HG03457 (cell line): ENCODE results near the gene SPATA3.
"Not testable (repeated sequence)": the region's sequence is repeated elsewhere in the genome, so short reads cannot be mapped to it uniquely, and the experiment has no call there.

Experiments
- ATAC-seq: cut with Tn5 transposase; IDR thresholded peaks from one replicate; pipeline ENCODE4 v1.9.1; 2021; ENCODE audit warnings: moderate number of reproducible peaks; ENCODE audit not compliant: unreplicated experiment

SPATA3 gene

GRCh38 chr2:230991598-230991997 is 4.3 kb upstream of the SPATA3 start:
- ATAC-seq, result no peak

GRCh38 chr2:230996661-230997060 is 740 bp downstream of the SPATA3 start:
- ATAC-seq, result no peak

GRCh38 chr2:230998882-230999281 is 3.0 kb downstream of the SPATA3 start:
- no peak for ATAC-seq

- ATAC-seq, result no peak
Observed at GRCh38 chr2:230999477-230999876, 3.6 kb downstream of the SPATA3 start.

DNA sequence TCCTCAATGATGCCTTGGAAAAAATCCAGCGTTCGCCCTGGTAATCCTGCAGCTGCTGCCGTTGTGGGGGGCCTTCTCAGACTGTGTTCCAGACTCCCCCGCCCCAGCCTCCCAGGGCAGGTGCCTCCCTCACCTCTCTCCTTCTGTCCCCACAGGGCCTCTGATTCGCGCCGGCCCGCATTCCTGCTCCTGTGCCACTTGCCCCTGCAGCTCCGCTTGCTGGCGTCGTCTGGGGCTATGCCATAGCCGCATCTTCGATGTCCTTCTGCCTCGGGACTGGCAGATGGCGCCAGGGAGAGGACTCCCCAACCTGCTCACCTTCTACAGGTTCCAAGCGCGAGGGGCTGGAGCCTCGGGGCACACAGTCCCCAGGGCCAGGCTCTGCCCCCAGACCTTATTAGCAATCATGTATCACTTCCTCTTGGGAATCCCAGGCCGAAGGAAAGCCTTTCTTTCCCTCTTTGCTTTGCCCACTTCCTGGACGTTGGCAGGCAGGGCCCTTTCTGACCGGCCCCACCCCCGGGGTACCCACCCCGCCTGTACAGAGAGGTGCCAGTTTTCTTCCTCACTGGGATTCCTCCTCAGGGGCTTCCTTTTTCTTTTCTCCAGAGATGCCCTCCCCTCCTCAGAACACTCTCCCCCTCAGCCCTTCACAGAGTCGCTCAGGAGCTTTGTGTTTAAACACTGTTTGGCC is 4.4 kb downstream of the SPATA3 start:
- no peak for ATAC-seq

DNA sequence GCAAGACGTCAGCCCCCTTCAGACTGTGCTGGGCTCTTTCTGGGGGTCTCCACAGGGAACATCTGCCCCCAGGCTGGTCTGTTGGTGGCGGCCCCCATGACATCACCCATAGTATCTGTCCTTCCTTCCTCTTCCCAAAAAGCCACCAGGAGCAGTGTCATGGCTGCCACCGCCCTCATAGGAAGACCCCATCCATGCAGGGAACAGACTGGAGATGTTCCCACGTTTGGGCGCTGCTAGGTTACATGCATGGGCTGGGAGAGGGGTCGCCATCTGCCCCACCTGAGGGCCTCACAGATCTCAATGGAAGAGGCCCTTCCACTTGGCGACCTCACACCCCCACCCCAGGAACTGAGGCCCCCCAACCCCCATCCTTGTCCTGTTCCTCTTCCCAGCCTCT is 5.1 kb downstream of the SPATA3 start:
- ATAC-seq, result no peak

GRCh38 chr2:231001921-231002320 is 6.0 kb downstream of the SPATA3 start:
- no peak for ATAC-seq

DNA sequence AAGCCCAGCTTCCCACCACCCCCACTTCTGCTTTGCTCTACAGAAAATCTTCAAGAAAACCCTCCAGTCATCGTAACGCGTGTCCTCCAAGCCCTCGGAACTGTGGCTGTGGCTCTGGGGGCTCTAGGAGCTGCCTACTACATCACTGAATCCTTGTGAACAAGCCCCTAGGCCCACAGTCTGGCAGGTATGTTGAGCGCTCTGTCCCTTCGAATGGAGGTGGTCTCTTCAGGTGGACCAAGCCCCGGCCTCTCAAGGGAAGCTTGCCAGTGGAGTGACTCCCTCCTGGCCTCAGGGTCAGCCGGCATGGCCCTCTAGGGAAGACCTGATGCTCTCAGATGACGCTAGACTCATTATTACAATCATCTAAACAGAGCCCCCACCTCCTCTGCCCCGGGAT is 6.7 kb downstream of the SPATA3 start:
- ATAC-seq, result no peak

GRCh38 chr2:231003186-231003585 is 7.3 kb downstream of the SPATA3 start:
- ATAC-seq, result no peak

DNA sequence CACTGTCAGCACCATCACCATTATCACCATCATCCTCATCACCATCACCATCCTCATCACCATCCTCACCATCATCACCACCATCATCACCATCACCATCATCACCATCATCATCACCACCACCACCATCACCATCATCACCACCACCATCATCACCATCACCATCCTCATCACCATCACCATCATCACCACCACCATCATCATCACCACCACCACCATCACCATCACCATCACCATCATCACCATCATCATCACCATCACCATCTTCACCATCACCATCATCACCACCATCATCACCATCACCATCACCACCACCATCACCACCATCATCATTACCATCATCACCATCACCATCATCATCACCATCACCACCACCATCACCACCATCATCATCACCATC is 9.0 kb downstream of the SPATA3 start:
- not testable (repeated sequence) for ATAC-seq

- no peak for ATAC-seq
Observed at GRCh38 chr2:231007286-231008098, 11.6 kb downstream of the SPATA3 start.

DNA sequence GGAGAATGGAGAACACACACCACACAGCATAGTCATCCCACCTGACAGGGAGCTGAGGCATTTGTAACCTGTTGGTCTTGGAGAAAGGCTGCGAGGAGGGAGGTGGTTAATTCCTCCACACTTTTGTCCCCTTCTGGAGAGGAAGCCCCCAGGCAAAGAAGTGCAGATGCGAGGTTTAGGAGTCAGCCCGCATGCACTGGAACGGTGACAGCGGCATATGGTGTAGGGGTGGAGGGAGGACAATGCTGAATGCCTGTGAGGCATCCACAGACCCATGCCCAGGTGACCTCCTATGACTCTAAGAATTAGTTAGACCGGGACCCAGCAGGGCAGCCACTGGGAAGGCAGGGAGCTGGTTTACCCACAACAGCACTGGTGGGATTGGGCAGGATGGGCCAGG is 12.2 kb downstream of the SPATA3 start:
- ATAC-seq, result no peak

DNA sequence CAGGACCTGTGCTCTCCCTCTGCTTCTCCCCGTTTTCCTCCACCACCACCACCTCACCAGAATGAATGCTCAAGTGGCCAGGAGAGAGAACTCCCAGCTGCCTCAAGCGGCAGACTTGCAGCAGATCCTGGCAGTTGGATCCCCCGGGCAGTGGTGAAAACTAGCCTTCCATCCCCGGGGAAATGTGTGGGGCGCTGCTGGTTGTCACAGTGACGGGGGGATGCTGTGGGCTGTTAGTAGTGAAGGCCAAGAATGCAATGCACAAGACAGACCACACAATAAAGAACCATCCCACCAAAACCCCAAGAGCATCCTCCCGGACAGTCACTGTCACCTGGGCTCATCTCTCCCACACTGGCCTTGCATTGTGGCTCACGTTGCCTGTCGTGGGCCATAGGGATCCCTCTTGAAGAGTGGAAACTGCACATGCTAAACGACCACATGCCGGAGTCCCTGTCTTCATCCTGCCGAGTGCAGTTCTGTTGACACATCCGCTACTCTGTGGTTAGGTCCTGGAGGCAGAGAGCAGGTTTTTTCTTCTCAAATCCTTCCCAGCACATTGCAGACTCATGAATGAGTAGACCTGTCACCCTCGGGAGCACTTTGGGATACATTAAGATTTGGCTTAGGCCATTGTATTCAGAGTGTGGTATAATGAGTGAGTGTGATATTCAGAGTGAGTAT is 13.5 kb downstream of the SPATA3 start:
- no peak for ATAC-seq

- no peak for ATAC-seq
Observed at GRCh38 chr2:231010201-231010730, 14.3 kb downstream of the SPATA3 start.

GRCh38 chr2:231011526-231011925 is 15.6 kb downstream of the SPATA3 start:
- no peak for ATAC-seq

DNA sequence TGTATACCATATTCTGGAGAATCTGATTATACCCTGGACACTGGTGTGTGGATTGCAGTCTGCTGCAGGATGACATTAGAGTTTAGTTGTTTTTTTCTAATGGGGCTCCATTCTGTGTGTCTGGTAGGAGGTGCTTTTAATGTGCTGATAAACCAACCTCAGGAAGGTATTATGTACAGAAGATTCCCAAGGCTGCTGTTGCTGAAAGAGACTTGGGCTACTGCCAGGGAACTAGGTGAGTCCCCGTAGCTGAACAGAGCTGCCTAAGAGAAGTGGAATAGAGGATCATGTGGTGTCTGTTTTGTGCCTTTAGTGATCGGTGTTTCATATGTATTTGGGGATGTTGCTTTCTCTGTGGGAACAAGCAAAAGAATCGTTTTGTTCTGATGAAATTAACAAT is 16.5 kb downstream of the SPATA3 start:
- ATAC-seq, result no peak

DNA sequence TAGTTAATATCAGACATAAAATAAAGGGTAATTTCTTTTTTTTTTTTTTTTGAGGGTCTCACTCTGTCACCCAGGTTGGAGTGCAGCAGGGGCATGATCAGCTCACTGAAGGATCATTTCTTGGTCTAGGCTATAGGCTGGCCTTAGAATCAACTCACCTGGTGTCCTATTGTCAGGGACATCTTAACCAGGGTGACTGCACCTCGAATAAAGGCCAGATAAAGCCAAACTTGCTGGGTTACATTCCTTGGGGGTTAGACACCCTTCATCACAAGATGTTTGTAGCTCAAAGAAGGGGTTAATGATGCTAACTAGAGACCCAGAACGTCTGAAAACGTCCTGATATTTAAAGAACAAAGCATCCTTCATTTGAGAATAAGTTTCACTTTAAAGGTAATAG is 17.9 kb downstream of the SPATA3 start:
- no peak for ATAC-seq

DNA sequence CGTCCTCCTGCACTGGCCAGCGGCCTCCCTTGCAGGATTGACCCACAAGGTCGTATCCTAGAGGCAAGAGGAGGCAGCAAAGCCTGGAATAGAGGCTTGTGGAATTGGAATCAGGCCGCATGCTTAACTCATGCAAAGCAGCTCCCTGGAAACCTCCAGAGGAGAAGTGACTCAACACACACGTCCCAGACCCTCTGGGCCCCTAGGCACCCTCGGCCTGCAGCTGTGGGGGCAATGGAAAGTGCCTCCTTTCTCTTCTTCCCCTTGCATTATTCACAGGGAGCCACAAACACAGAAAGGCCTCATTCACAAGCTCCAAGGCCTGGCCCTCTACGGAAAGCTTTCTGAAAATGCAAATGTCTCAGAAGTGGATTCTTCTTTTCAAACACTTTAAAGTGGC is 19.6 kb downstream of the SPATA3 start:
- ATAC-seq, result no peak

GRCh38 chr2:231015926-231016325 is 20.0 kb downstream of the SPATA3 start:
- ATAC-seq, result no peak

GRCh38 chr2:231016566-231017230 is 20.8 kb downstream of the SPATA3 start:
- no peak for ATAC-seq

DNA sequence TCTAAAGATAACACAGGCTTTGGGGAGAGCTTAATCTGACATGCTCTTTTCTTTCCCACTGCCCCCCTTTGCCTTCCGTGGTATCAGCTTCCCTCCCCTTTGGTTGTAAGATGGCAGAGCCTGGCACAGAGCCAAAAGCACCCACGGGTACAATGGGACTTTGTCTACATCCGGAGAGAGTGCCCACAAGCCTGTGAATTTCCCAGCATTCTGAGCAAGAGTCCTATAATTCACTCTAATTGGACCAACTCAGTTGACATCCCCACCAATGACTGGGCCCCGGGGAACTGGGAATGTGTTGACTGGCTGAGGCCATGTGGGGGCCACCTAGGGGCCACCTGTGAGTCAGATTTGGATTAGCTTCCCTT is 21.3 kb downstream of the SPATA3 start:
- no peak for ATAC-seq
